B cell (primary cell): ENCODE results near the gene HLA-DPB1.

ENCODE experiments used
- EZH2 ChIP-seq: IDR thresholded peaks from 2 replicates; pipeline ENCODE4 v1.6.1; 2012; ENCODE audit warnings: borderline replicate concordance, low read depth, mild to moderate bottlenecking, moderate library complexity, low read length; ENCODE audit not compliant: insufficient read depth, poor library complexity, severe bottlenecking
- TF ChIP-seq, protein P1 (sequence below): fragments of 200-600 bp; IDR thresholded peaks from one replicate; pipeline ENCODE4 v1.8.0; 2022; ENCODE audit warnings: antibody characterized with exemption, mild to moderate bottlenecking

DNA sequence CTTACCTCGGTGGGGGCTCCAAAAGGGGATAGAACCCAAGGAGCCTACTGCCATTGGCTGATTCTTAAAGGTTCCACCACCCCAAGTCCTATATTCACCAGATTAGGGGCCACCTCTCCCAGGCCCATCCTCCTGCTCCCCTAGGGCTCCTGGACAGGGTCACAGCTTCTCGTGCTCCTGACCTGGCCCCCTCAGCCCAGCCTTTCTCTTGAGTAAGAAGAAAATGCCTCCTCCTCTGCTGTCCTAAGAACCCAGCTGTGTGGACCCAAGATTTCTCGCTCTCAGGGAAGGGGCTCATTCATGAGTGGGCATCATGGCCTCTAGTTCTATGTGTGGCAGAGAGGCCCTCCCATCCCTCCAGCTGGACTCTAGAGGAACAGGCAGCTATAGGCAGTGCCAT is 16.6 kb downstream of the HLA-DPB1 start:
- TF ChIP-seq, protein P1, sequence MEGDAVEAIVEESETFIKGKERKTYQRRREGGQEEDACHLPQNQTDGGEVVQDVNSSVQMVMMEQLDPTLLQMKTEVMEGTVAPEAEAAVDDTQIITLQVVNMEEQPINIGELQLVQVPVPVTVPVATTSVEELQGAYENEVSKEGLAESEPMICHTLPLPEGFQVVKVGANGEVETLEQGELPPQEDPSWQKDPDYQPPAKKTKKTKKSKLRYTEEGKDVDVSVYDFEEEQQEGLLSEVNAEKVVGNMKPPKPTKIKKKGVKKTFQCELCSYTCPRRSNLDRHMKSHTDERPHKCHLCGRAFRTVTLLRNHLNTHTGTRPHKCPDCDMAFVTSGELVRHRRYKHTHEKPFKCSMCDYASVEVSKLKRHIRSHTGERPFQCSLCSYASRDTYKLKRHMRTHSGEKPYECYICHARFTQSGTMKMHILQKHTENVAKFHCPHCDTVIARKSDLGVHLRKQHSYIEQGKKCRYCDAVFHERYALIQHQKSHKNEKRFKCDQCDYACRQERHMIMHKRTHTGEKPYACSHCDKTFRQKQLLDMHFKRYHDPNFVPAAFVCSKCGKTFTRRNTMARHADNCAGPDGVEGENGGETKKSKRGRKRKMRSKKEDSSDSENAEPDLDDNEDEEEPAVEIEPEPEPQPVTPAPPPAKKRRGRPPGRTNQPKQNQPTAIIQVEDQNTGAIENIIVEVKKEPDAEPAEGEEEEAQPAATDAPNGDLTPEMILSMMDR = no peak
- TF ChIP-seq EZH2 = no peak
